HepG2 (cell line): ENCODE results near the gene UAP1.

Source experiments
- BRD4 ChIP-seq: sonication (generic); formaldehyde crosslinking; IDR thresholded peaks from 2 replicates; pipeline ENCODE4 v1.4.0; 2020; ENCODE audit warnings: missing genetic modification reagents
- HOXA7 ChIP-seq: sonication (generic); formaldehyde crosslinking; IDR thresholded peaks from 2 replicates; pipeline ENCODE4 v1.8.1; 2022; ENCODE audit warnings: mild to moderate bottlenecking, missing genetic modification reagents, moderate library complexity
- KDM2A ChIP-seq: sonication (generic); formaldehyde crosslinking; IDR thresholded peaks from 2 replicates; pipeline ENCODE4 v1.4.0; 2020; ENCODE audit warnings: low read depth, missing genetic modification reagents, borderline replicate concordance
- NBN ChIP-seq: fragments of 450-650 bp; conservative IDR thresholded peaks from 2 replicates; pipeline ENCODE4 v1.6.1; 2017
- POLR2AphosphoS5 ChIP-seq: IDR thresholded peaks from 2 replicates; pipeline ENCODE4 v1.6.1; 2012; ENCODE audit warnings: low read depth, low read length
- ZC3H4 ChIP-seq: sonication (generic); formaldehyde crosslinking; IDR thresholded peaks from 2 replicates; pipeline ENCODE4 v1.4.0; 2020; ENCODE audit warnings: missing genetic modification reagents, borderline replicate concordance
- ZNF180 ChIP-seq: sonication (generic); formaldehyde crosslinking; IDR thresholded peaks from 2 replicates; pipeline ENCODE4 v1.4.0; 2020; ENCODE audit warnings: low read depth, missing genetic modification reagents, borderline replicate concordance
- TF ChIP-seq, protein P1 (sequence below): sonication (generic); formaldehyde crosslinking; IDR thresholded peaks from 2 replicates; pipeline ENCODE4 v1.4.0; 2020; ENCODE audit warnings: missing genetic modification reagents, mild to moderate bottlenecking, borderline replicate concordance

DNA sequence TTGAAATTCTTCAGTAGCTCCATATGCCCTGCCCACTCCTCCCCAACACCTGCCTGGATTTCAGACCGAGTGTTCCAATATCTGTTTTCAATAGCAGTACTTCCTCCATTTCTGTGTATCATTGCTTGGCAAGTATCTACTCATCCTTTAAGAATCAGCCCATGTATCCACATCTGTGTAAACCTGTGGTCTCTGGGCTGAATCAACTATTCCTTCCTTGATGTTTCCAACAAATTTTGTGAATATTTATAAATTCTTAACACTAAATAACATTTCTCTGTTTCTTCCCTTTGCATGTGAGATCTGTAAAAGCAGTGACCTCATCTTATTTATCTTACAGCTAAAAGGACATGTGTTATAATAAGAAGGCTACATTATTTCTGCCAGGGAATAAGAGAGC, 26.0 kb upstream of the UAP1 start:
- TF ChIP-seq HOXA7 (no peak), KDM2A (CRISPR knock-in tag) (no peak), BRD4 (CRISPR knock-in tag) (no peak), ZC3H4 (CRISPR knock-in tag) (no peak), NBN (no peak), ZNF180 (CRISPR knock-in tag) (no peak), POLR2AphosphoS5 (no peak)
- TF ChIP-seq, protein P1, sequence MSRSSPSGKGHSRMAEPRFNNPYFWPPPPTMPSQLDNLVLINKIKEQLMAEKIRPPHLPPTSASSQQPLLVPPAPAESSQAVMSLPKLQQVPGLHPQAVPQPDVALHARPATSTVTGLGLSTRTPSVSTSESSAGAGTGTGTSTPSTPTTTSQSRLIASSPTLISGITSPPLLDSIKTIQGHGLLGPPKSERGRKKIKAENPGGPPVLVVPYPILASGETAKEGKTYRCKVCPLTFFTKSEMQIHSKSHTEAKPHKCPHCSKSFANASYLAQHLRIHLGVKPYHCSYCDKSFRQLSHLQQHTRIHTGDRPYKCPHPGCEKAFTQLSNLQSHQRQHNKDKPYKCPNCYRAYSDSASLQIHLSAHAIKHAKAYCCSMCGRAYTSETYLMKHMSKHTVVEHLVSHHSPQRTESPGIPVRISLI (CRISPR knock-in tag), result no peak
